Activated CD8-positive, alpha-beta memory T cell treated with anti-CD3 and anti-CD28 coated beads, Interleukin-2, amount 10 ng/mL, durations not matched to agents 7 days and 5 days (primary cell): ENCODE results near the gene NUF2. TPM values are rescaled to one million over a fixed set of nuclear protein-coding genes. Genes with fewer than 3 reads are reported as not detected.
"Not testable (repeated sequence)": the region's sequence is repeated elsewhere in the genome, so short reads cannot be mapped to it uniquely, and the experiment has no call there.

Experiments used
- ATAC-seq: fragments of 150-1000 bp; cut with Tn5 transposase; one replicate; pipeline ENCODE4 v1.10.0; 2021; ENCODE audit warnings: moderate library complexity
- CTCF ChIA-PET: fragments of 350-600 bp; sonication (Branson Sonifier 250); formaldehyde crosslinking; loops from one replicate; lab custom pipeline; 2021; ENCODE audit warnings: antibody characterized with exemption; lab: Charles Lee
- DNase-seq: peaks from one replicate; pipeline ENCODE4 v3.0.0-alpha.2; 2020
- H3K27ac Mint-ChIP-seq: one replicate; pipeline ENCODE4 v1.8.0; 2021; ENCODE audit warnings: mild to moderate bottlenecking, mixed read lengths
- H3K27me3 Mint-ChIP-seq: one replicate; pipeline ENCODE4 v1.8.0; 2021; ENCODE audit warnings: mixed read lengths
- H3K36me3 Mint-ChIP-seq: one replicate; pipeline ENCODE4 v1.8.0; 2021; ENCODE audit warnings: mild to moderate bottlenecking, mixed read lengths
- H3K4me1 Mint-ChIP-seq: one replicate; pipeline ENCODE4 v1.8.0; 2021; ENCODE audit warnings: mixed read lengths
- H3K4me3 Mint-ChIP-seq: one replicate; pipeline ENCODE4 v1.8.0; 2021; ENCODE audit warnings: mild to moderate bottlenecking, moderate library complexity, mixed read lengths
- H3K9me3 Mint-ChIP-seq: one replicate; pipeline ENCODE4 v1.8.0; 2022; ENCODE audit warnings: low read depth, mixed read lengths
- total RNA-seq, 2 experiments: library from RNA; stranded (reverse); gene quantifications; one replicate each; pipeline ENCODE4 v1.2.3, GENCODE V29; 2021

Gene NUF2
- total RNA-seq, result 10 to 100 TPM; 64.9 to 82.9 TPM

- H3K36me3 Mint-ChIP-seq, result peaks cover 21% of the 10 kb centered on the region
- H3K4me1 Mint-ChIP-seq, result peaks cover 42% of the 10 kb centered on the region
- no peaks in the 10 kb centered on the region for H3K9me3 Mint-ChIP-seq
- DNase-seq (peak; percentile 98), ATAC-seq (peak; percentile 96)
- CTCF ChIA-PET, result interaction anchor here (0.6 to 1.6 kb wide), 4 partner anchors 9 to 468 kb away, joined by 3 to 5 read pairs (median 4); no protein-coding TSS in a partner anchor
- no peaks in the 10 kb centered on the region for H3K27me3 Mint-ChIP-seq
- peak within 1 kb of the TSS; percentile 97 for H3K27ac Mint-ChIP-seq
- H3K4me3 Mint-ChIP-seq, result peak within 1 kb of the TSS; percentile 92
Measured at GRCh38 chr1:163321311-163322305, at the start of gene NUF2. TSS of gene NUF2 (plus strand) at chr1:163321954. CDS start at chr1:163326052, 4,098 bp downstream.

DNA sequence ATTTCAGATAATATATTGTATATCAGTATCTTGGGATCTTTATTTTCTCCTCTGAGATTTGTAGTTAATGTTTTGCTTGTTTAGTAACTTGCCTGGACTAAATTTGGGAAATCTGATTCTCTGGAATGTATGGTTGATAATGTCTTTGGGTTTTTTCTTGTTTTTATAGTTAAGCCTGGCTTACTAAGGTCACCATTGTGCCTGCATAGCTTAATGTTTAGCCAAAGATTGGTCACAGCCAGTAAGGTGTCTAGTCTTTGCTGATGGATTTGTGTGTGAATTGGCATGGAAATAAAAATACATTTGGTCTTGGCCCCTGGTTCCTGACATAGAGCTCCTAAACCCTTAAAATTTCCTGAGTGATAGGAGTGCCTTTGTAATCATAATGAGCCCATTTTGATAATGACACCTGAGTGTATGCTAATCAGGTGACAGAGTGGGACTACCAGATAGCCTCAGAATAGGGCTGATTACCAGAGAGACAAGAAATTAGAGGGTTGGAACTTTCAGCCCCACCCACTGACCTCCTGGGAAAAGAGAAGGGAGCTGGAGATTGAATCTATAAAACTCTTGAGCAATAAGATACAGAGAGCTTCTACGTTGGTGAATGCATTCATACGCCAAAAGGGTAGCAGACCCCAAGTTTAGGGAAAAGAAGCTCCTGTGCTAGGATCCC is 47.9 kb upstream of the NUF2 start:
- H3K4me3 Mint-ChIP-seq, result no peak overlapping the region
- ATAC-seq (no peak), DNase-seq (no peak)
- peaks cover 11% of the 10 kb centered on the region for H3K9me3 Mint-ChIP-seq
- H3K4me1 Mint-ChIP-seq, result no peaks in the 10 kb centered on the region
- CTCF ChIA-PET, result no interaction called here
- peaks cover 23% of the 10 kb centered on the region for H3K36me3 Mint-ChIP-seq
- H3K27ac Mint-ChIP-seq, result no peak overlapping the region
- H3K27me3 Mint-ChIP-seq, result no peaks in the 10 kb centered on the region

DNA sequence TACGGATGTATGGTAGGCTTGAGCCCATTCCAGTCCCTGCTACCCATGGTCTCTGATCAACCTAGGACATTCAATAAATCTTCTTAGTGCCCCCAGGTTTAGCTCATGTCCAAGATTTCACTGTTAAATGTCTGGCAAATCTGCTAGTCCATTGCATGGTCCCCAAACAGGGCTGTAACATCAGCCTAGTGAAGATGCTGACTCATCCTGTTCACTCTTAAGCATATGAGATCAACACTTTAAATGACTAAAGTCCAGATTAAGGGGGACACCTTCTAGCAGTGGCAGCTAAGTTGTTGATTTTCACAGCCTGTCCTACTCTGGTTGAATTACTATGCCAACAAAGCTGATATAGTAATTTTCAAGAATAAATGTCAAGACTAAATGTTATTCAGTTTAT is 46.5 kb upstream of the NUF2 start:
- Mint-ChIP-seq H3K4me1 (no peaks in the 10 kb centered on the region), H3K27ac (no peak overlapping the region), H3K4me3 (no peak overlapping the region), H3K9me3 (peaks cover 16% of the 10 kb centered on the region), H3K36me3 (peaks cover 32% of the 10 kb centered on the region), H3K27me3 (no peaks in the 10 kb centered on the region)
- ATAC-seq, result no peak
- CTCF ChIA-PET, result no interaction called here
- no peak for DNase-seq

GRCh38 chr1:163278602-163279001 is 43.2 kb upstream of the NUF2 start:
- Mint-ChIP-seq H3K4me3 (no peak overlapping the region), H3K27me3 (no peaks in the 10 kb centered on the region), H3K27ac (no peak overlapping the region), H3K36me3 (peaks cover 40% of the 10 kb centered on the region), H3K9me3 (peaks cover 23% of the 10 kb centered on the region), H3K4me1 (no peaks in the 10 kb centered on the region)
- CTCF ChIA-PET, result no interaction called here
- DNase-seq (no peak), ATAC-seq (no peak)

DNA sequence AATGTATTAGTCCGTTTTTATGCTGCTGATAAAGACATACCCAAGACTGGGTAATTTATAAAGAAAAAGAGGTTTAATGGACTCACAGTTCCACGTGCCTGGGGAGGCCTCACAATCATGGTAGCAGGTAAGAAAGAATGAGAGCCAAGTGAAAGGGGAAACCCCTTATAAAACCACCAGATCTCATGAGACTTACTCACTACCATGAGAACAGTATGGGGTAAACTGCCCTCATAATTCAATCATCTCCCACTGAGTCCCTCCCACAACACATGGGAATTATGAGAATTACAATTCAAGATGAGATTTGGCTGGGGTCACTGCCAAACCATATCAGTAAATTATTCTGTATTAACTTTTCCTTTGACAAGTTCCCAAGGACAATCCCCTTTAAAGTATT is 36.9 kb upstream of the NUF2 start:
- H3K4me3 Mint-ChIP-seq, H3K27ac Mint-ChIP-seq, CTCF ChIA-PET, H3K9me3 Mint-ChIP-seq, DNase-seq, ATAC-seq, H3K27me3 Mint-ChIP-seq, H3K4me1 Mint-ChIP-seq: not testable (repeated sequence)
- H3K36me3 Mint-ChIP-seq, result peaks cover 13% of the 10 kb centered on the region

GRCh38 chr1:163290025-163290640 is 31.6 kb upstream of the NUF2 start:
- Mint-ChIP-seq H3K4me1 (no peaks in the 10 kb centered on the region), H3K9me3 (no peaks in the 10 kb centered on the region), H3K27me3 (no peaks in the 10 kb centered on the region), H3K36me3 (peaks cover 23% of the 10 kb centered on the region), H3K4me3 (no peak overlapping the region), H3K27ac (no peak overlapping the region)
- CTCF ChIA-PET, result interaction anchor here (0.8 kb wide), 1 partner anchor 9 kb away, joined by 3 read pairs; no protein-coding TSS in a partner anchor
- no peak for ATAC-seq
- DNase-seq, result no peak

- CTCF ChIA-PET, result no interaction called here
- DNase-seq (no peak), ATAC-seq (no peak)
- Mint-ChIP-seq H3K4me3 (no peak overlapping the region), H3K27me3 (no peaks in the 10 kb centered on the region), H3K27ac (no peak overlapping the region), H3K9me3 (no peaks in the 10 kb centered on the region), H3K36me3 (peaks cover 23% of the 10 kb centered on the region), H3K4me1 (no peaks in the 10 kb centered on the region)
Measured at GRCh38 chr1:163291461-163291860, 30.3 kb upstream of the NUF2 start.

DNA sequence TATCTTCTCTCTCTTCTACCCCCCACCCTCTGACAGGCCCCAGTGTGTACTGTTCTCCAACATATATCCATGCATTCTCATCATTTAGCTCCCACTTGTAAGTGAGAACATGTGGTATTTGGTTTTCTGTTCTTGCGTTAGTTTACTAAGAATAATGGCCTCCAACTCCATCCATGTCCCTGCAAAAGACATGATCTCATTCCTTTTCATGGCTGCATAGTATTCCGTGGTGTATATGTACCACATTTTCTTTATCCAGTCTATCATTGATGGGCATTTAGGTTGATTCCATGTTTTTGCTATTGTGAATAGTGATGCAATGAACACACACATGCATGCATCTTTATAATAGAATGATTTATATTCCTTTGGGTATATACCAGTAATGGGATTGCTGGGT is 29.6 kb upstream of the NUF2 start:
- H3K27me3 Mint-ChIP-seq, CTCF ChIA-PET, H3K9me3 Mint-ChIP-seq, DNase-seq, ATAC-seq, H3K27ac Mint-ChIP-seq, H3K4me1 Mint-ChIP-seq, H3K4me3 Mint-ChIP-seq: not testable (repeated sequence)
- H3K36me3 Mint-ChIP-seq, result peaks cover 23% of the 10 kb centered on the region

- not testable (repeated sequence) for H3K4me1 Mint-ChIP-seq, H3K27ac Mint-ChIP-seq, H3K9me3 Mint-ChIP-seq, DNase-seq, H3K4me3 Mint-ChIP-seq, ATAC-seq, H3K27me3 Mint-ChIP-seq
- H3K36me3 Mint-ChIP-seq, result peaks cover 23% of the 10 kb centered on the region
- CTCF ChIA-PET, result interaction anchor here (1.1 kb wide), 1 partner anchor 22 kb away, joined by 4 read pairs; no protein-coding TSS in a partner anchor
Measured at GRCh38 chr1:163293497-163293896, 28.3 kb upstream of the NUF2 start.

- H3K36me3 Mint-ChIP-seq, result peaks cover 32% of the 10 kb centered on the region
- no peak overlapping the region for H3K4me3 Mint-ChIP-seq
- DNase-seq (no peak), ATAC-seq (no peak)
- no peaks in the 10 kb centered on the region for H3K9me3 Mint-ChIP-seq
- no peaks in the 10 kb centered on the region for H3K4me1 Mint-ChIP-seq
- CTCF ChIA-PET, result no interaction called here
- no peak overlapping the region for H3K27ac Mint-ChIP-seq
- no peaks in the 10 kb centered on the region for H3K27me3 Mint-ChIP-seq
Measured at GRCh38 chr1:163295949-163296348, 25.8 kb upstream of the NUF2 start.

DNA sequence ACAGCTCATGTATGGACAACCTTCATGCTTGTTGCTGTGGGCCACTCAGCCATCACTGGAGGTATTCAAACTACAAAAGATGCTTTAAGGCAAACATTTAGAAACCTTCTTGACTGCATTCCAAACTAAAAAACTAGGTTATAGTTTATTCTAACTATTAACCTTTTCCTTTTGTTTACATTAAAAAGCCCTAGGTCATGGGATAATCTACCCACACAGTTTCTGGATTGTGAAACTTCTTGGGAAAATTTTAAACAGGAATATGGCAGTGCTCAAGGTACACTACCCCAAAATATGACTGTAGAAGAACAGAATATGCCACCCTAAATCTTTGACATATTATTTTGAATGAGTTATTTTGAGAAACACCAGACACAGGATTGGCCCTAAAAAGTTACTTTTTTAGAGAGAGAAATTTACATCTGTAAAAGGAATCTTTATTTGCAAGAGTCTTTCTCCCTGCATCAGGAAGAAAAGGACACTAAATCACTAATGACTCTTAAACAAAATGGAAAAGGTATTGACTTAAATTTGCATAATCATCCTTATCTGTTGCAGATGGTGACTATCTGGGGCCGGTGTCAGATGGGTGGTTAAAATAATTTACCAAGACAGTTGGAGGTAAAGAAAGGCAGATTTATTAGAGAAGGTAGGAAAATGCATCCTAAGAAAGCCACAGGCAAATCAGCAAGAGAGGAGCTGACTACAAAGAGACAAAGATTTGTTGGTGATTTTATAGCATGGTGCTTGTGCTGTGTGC is 25.1 kb upstream of the NUF2 start:
- CTCF ChIA-PET, result no interaction called here
- peaks cover 32% of the 10 kb centered on the region for H3K36me3 Mint-ChIP-seq
- ATAC-seq (no peak), DNase-seq (no peak)
- no peaks in the 10 kb centered on the region for H3K4me1 Mint-ChIP-seq
- H3K27ac Mint-ChIP-seq, result no peak overlapping the region
- no peaks in the 10 kb centered on the region for H3K9me3 Mint-ChIP-seq
- no peaks in the 10 kb centered on the region for H3K27me3 Mint-ChIP-seq
- H3K4me3 Mint-ChIP-seq, result no peak overlapping the region

GRCh38 chr1:163298365-163298764 is 23.4 kb upstream of the NUF2 start:
- Mint-ChIP-seq H3K9me3 (no peaks in the 10 kb centered on the region), H3K36me3 (peaks cover 17% of the 10 kb centered on the region), H3K27me3 (no peaks in the 10 kb centered on the region), H3K4me1 (no peaks in the 10 kb centered on the region), H3K4me3 (no peak overlapping the region), H3K27ac (no peak overlapping the region)
- CTCF ChIA-PET, result interaction anchor here (0.9 kb wide), 1 partner anchor 8 kb away, joined by 3 read pairs; no protein-coding TSS in a partner anchor
- ATAC-seq, result no peak
- DNase-seq, result no peak
